Measurements from ENCODE around the gene SNX8. TPM values are rescaled to one million over a fixed set of nuclear protein-coding genes. Genes with fewer than 3 reads are reported as not detected.

Gene SNX8
- total and polyA plus RNA-seq, 2 of the 4 experiments (the other 2 are of a cell fraction): 7.7 to 55.9 TPM

- Histone ChIP-seq H2BK20ac (ENCODE audit: low read depth, low read length) (no peak overlapping the region), H3K36me3 (ENCODE audit: control insufficient read depth, insufficient read depth, low read length) (peaks cover 27% of the 10 kb centered on the region), H3K4me1 (ENCODE audit: control insufficient read depth, insufficient read depth, low read length) (no peaks in the 10 kb centered on the region), H3K4me2 (ENCODE audit: low read depth, low read length) (no peak overlapping the region), H2AFZ (replicated peaks; ENCODE audit: low read length, poor library complexity) (no peak overlapping the region), H3K56ac (ENCODE audit: extremely low read depth, insufficient read depth, low read length) (no peak overlapping the region), H3K4me3 (ENCODE audit: insufficient read depth, low read depth, low read length) (no peak overlapping the region), H4K5ac (ENCODE audit: low read depth, low read length) (no peak overlapping the region), H2BK5ac (ENCODE audit: low read depth, low read length, poor library complexity, severe bottlenecking) (no peak overlapping the region), H3K4ac (ENCODE audit: low read depth, low read length) (no peak overlapping the region), H3K9me1 (ENCODE audit: insufficient read depth, low read length) (0 out of 2 replicates have a peak, but pooled peaks cover 3% of the 10 kb centered on the region), H2BK120ac (ENCODE audit: low read depth, low read length) (no peak overlapping the region), H3K27ac (ENCODE audit: insufficient read depth, low read length) (no peak overlapping the region), H2BK15ac (ENCODE audit: low read depth, low read length) (no peak overlapping the region), H4K91ac (ENCODE audit: insufficient read depth, low read depth, low read length) (no peak overlapping the region), H3K23ac (ENCODE audit: low read depth, low read length) (no peak overlapping the region), H3K79me1 (ENCODE audit: low read depth in 1 of 2, low read length in 2 of 2) (0 out of 4 replicates have a peak, but pooled peaks cover 0 to 10% of the 10 kb centered on the region in 2 experiments), H3K9me3 (ENCODE audit: control insufficient read depth, insufficient read depth, low read length) (no peaks in the 10 kb centered on the region), H2AK5ac (ENCODE audit: low read depth, low read length) (no peak overlapping the region), H4K8ac (ENCODE audit: low read depth in 2 of 2, low read length in 2 of 2) (no peak overlapping the region), H3K9ac (ENCODE audit: low read depth, low read length) (no peak overlapping the region), H3K18ac (ENCODE audit: low read depth, low read length) (no peak overlapping the region), H3K14ac (replicated peaks; ENCODE audit: low read depth, low read length) (no peak overlapping the region), H2AK9ac (replicated peaks; ENCODE audit: low read depth, low read length, poor library complexity) (no peak overlapping the region), H3K27me3 (ENCODE audit: control insufficient read depth, insufficient read depth, low read length) (no peaks in the 10 kb centered on the region), H4K20me1 (ENCODE audit: insufficient read depth, low read length) (peaks cover 7% of the 10 kb centered on the region; the same call in 1 of the 2 replicates)
- CTCF ChIA-PET: no interaction called here
- ATAC-seq (ENCODE audit: low read depth): no peak
- no peak for TF ChIP-seq MAZ (IDR thresholded peaks at IDR 0.05; ENCODE audit: borderline replicate concordance, low read depth, low read length)
- in situ Hi-C loops (cut with MboI; ENCODE audit: low sequenced_read_pairs): no loop called here
- dilution Hi-C loops (cut with HindIII; ENCODE audit: low sequenced_read_pairs, unreplicated experiment): no loop called here
- DNase-seq: no peak
- BruUV-seq (replicated peaks): no TSS peak
- POLR2A ChIA-PET (ENCODE audit: unreplicated experiment): no interaction called here
- WGBS, 2 experiments (ENCODE audit: extremely low coverage in 2 of 2, insufficient read length in 1 of 2): 97% methylated on average over 17 of the region's 38 CpGs; no CpG with 5 or more reads in 1 of the 2 experiments
- intact Hi-C loops (cut with micrococcal nuclease): no loop called here
Observed at GRCh38 chr7:2257046-2257551, 57.1 kb downstream of the SNX8 start.

Data from IMR-90 (cell line).